NT2/D1 (cell line): ENCODE measurements around the gene ZNF729.

Source experiments
- SUZ12 ChIP-seq: IDR thresholded peaks from 2 replicates; pipeline ENCODE4 v1.6.1; 2011; ENCODE audit not compliant: insufficient read length, insufficient read depth; ENCODE audit errors: extremely low read depth
- YY1 ChIP-seq: IDR thresholded peaks from 2 replicates; pipeline ENCODE4 v1.6.1; 2011; ENCODE audit not compliant: insufficient read length, insufficient read depth

DNA sequence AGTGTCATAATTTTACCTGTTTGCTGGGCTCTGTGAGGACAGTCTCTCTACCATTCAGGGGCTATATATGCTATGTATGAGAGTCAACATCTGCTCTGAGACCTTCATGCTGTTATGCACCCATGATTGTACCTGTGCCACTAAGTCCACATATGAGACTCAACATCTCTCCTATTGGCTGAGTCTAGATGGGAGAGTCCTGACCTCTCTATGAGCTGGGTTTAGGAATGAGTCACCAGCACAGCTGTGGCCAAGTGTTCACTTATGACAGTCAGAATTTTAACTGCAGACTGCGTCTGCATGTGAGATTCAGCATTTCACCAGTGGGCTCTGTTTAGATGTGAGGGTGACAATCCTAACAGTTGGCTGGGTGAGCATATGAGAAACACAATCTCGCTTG is 49.5 kb downstream of the ZNF729 start:
- TF ChIP-seq YY1: no peak
- TF ChIP-seq SUZ12: no peak
